Hematopoietic multipotent progenitor cell treated with erythropoietin and hydrocortisone succinate and interleukin-3 and kit ligand, for 15 days (in vitro differentiated cells): ENCODE results near the gene MARCHF9.
"Not testable (repeated sequence)": the region's sequence is repeated elsewhere in the genome, so short reads cannot be mapped to it uniquely, and the experiment has no call there.

Source experiments
- DNase-seq: peaks from one replicate; pipeline ENCODE4 v3.0.0-alpha.2; 2015; ENCODE audit warnings: low spot score

The MARCHF9 gene

DNA sequence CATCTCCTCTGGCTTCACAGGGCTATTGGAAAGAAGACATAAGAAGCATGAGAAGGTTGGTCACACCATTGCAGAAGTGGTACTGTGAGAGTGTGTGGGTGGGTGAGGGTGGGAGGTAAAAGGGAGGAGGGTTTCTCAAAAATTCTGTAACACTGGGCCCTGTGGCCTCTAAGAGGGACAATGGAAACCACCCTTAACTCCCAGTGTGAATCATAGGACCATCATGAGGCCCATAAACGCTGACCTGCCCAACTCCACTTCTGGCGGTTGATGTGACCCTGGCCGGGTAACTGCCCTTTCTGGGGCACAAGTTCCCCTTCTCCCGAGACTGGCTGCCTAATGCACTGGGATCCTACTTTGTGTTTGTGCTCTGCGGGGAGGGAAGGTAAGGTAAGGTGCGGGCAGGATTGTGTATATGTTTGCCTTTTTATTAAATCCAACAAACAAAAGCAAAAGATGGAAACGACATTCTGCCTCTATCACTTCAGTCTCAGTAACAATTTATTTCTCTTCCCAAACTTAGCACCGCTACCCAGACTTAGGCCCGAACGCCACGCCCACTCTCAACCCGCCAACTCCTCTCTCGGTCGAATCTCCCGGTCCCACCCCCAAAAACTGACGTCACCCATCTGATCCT, 16.5 kb downstream of the MARCHF9 start:
- DNase-seq, result peak; percentile 80

DNA sequence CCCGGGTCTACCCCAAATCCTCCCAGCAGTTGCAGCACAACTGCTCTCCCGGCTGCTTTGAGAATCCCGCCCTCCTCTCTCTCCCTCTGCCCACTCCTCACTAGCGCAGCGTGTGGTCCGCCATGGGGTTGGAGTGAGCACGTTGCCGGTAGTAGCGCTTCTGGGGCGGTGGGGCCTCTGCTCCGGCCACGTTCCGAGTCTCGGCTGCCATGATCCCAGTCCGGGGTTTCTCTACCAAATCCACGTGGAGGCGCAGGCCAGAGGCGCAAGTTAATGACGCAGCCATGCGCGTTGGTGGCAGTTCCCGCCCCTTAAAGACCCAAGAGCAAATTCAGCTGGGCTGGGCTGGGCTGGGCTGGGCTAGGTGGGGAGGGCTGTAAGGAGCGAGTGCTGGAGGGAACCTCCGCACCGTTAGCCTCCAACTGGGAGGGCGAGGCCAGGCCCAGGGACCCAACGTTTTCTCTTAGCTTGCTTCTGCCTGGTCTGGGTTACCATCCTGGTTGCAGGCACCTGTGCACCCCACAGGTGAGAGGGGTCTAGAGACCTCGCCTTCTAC, 17.0 kb downstream of the MARCHF9 start, which contains the start of gene METTL1:
TSS of gene METTL1 (minus strand) at position 233 of the 556 bp plus-strand sequence. CDS start at position 211, 22 bp downstream.
- peak; percentile 88 for DNase-seq

DNA sequence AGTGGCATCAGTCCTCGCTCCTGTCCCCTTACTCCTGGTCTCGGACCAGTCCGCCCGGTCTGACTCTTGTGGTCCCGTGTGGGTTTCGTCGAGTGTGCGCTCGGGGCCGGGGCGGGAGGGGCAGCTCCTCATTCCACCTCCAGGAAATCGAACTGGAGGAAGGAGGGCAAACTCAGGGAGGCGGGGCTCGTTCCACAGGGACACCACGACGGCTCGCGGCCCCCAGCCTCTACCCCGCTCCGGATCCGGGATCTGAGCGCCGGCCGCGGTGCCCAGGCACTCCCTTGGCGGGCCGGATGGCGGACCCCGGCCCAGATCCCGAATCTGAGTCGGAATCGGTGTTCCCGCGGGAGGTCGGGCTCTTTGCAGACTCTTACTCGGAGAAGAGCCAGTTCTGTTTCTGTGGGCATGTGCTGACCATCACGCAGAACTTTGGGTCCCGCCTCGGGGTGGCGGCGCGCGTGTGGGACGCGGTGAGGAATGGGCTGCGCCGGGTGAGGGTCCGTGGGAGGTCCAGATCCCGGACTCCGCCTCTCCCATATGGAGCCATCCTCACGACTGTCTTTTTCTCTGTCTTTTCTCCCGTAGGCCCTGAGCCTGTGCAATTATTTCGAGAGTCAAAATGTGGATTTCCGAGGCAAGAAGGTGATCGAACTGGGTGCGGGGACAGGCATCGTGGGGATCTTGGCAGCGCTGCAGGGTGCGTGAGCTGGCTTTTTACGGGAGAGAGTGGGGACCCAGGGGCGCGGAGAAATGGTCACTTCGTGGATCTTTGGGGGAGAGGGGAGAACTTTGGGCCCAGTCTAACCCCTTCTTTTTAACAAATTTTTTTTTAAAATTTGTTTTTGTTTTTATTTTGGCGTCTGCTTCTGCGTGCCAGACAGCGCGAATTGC, 17.8 kb downstream of the MARCHF9 start, which contains the start of gene EEF1AKMT3:
TSS of gene EEF1AKMT3 (plus strand) at position 186 of the 894 bp plus-strand sequence. CDS start at position 297, 111 bp downstream.
- DNase-seq, result no peak

DNA sequence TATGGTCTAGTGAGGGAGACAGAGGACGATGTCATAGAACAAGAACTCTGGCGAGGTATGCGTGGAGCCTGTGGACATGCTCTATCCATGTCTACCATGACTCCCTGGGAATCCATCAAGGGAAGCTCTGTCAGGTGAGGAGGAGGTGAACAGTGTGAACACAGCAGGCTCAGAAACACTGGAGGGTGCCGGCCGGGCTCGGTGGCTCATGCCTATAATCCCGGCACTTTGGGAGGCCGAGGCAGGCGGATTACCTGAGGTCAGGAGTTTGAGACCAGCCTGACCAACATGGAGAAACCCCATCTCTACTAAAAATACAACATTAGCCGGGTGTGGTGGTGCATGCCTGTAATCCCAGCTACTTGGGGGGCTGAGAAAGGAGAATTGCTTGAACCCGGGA, 19.7 kb downstream of the MARCHF9 start:
- not testable (repeated sequence) for DNase-seq

DNA sequence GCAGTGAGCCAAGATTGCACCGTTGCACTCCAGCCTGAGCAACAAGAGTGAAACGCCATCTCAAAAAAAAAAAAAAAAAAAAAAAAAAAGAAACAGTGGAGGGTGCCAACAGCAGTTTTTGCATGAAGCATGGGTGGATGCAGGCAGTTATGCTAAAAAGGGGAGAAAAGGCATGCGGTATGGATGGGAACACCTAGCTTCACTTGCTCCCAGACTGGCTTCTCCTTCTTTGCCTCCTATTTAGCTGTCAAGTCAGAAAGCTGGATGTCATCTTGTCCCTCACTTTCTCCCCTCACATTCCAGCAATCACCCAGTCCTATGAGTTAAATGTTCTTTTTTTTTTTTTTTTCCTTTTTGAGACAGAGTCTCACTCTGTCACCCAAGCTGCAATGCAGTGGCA, 20.1 kb downstream of the MARCHF9 start:
- no peak for DNase-seq

DNA sequence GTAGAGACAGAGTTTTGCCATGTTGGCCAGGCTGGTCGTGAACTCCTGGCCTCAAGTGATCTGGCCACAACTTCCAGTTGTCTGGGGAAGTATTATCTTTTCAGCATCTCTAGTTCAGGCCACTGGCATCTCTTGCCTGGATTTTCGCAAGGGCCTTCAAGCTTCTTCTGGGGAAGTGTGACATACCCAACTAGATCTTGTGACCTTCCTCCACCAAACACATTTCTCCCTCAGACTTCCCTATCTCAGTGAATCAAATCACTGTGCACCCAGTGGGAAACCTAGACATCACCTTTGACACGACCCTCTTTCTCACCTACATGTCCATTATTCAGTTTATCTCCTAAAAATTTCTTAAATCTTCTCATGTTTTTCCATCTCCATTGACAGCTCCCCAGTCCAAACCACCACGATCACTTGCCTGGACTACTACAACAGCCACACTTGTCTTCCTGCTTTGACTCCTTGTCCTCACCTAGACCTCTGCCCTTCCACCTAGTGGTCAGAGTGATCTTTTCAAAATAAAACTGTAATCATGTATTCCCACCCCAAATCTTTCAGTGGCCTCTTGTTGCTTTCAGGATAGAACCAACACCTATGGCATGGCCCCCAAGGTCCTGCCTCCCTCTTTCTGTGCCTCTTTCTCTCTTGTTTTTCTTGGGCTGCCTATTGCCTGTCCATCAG, 20.8 kb downstream of the MARCHF9 start:
- DNase-seq, result no peak

DNA sequence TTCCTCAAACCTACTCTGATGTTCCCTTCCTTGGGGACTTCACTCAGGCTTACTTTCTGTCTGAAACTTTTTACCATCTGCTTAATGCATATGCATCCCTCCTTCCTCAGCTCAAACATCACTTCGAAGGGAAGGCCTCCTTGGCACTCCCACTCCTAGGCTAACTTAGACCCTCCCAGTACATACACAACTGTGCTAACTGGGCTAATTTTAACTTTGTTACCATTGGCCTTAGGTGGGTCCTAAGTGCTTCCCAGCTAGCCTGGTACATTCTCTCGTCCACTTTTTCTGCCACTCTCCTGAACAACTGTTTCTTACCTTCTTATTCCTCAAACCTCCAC, 21.3 kb downstream of the MARCHF9 start:
- DNase-seq, result no peak

DNA sequence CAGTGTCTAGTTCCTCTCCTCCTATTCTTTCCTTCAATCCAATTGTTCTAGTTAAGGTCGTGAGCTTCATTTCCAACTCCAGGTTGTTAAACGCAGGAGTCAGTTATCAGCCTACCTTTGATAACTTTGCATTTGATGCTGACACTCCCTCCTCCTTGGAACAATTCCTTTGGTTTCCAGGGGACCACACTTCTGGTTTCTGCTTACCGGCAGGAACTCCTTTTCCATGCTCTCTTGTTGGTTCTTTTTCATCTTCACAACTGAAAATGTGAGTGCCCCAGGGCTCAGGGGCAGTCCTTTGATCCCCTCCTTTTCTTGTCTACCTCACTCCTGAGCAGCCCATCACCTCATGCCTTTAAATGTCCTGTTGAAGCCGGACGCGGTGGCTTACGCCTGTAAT, 22.5 kb downstream of the MARCHF9 start:
- no peak for DNase-seq

DNA sequence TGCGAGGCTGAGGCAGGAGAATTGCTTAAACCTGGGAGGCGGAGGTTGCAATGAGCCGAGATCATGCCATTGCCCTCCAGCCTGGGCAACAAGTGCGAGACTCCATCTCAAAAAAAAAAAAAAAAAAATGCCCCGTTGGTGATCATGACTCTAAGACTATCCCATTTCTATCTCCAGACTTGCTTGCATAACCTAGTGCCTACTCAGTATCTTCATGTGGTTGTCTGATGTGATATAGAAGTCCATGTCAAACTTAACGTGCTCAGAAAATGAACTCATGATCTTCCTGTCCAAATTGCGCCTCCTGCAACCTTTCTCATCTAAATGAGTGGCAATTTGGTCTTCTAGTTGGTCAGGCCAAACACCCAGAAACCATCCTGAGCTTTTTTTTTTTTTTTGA, 23.0 kb downstream of the MARCHF9 start:
- no peak for DNase-seq

DNA sequence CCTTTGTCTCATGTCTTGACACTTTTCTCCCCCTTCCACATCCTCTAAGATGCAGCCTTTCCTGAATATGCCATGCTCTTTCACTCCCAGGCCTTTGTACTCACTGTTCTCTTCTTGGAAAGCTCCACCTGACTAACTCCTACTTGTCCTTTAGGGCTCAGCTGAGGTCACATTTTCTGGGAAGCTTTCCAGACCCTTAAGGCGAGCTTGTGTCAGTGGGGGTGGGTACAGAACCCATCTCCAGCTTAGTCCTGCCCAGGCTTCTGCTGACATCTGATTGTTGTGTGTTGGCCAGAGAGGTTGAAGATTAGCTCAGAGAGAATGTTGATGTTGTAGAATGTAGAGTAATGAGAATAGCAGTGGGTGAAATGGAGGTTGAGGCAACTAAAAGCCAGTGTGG, 24.8 kb downstream of the MARCHF9 start:
- no peak for DNase-seq

DNA sequence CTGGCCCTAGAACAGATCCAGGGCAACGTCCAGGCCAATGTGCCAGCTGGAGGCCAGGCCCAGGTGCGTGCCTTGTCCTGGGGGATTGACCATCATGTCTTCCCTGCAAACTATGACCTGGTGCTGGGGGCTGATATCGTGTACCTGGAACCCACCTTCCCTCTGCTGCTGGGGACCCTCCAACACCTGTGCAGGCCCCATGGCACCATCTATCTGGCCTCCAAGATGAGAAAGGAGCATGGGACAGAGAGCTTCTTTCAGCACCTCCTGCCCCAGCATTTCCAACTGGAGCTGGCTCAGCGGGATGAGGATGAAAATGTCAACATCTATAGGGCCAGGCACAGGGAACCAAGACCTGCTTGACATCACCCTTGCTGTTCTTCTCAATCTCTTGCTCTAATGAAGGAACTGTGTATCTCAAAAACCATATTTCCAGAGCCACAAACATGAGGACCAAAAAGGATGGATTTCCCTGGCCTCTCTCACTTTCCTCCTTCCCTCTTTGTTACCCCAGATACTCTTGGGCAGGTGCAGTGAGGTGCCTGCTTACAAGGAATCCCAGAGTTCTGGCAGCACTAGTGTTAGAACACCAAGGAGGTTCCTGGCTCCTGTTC, 25.5 kb downstream of the MARCHF9 start:
- DNase-seq, result no peak

DNA sequence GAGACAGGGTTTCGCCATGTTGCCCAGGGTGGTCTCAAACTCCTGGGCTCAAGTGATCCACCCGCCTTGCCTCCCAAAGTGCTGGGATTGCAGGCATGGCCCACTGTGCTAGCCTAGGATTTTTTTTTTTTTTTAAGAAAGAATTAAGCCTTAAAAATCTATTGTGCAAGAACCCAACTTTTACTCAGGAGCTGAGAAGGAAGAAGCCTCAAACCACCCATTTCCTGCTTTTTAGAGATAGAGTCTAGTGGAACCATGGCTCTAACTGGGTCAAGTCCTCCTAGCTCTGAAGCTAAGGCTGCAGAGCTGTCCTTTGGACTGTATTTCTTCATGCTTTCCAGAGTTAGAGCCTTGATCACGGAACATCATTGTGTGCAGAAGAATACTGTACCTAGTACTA, 26.3 kb downstream of the MARCHF9 start:
- no peak for DNase-seq

DNA sequence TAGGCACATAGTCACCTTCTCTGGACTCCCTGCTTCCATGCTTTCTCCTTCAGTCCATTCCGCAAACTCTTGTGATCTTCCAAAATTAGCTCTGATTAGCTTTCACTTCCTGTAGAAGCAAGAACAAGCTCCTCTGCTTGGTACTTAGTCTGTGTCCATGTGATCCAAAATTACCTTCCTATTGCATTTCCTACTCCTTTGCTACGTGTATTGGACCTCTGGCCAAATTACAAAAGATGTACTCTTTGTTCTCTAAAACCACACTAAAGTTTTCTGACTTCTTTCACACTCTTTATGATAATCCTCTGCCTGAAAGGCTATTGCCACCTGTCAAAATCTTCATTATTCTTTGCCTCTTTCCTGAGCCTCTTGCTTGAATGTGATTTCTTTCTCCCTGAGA, 26.9 kb downstream of the MARCHF9 start:
- no peak for DNase-seq

DNA sequence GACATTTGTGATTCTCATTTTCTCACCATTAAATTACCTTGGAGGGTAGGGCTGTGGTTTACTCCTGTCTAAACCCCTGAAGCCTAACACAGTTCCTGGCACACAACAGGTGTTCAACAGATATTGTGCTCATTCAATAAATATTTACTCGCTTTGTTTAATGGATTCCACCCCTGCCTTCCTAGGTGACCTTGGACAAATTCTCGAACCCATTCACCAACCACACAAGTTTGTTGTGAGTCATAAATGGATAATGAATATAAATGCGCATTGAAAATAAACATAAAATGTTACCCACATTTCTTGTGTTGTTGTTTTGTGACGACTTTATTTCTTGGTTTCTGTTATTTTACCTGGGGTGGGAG, 27.3 kb downstream of the MARCHF9 start:
- DNase-seq, result no peak

DNA sequence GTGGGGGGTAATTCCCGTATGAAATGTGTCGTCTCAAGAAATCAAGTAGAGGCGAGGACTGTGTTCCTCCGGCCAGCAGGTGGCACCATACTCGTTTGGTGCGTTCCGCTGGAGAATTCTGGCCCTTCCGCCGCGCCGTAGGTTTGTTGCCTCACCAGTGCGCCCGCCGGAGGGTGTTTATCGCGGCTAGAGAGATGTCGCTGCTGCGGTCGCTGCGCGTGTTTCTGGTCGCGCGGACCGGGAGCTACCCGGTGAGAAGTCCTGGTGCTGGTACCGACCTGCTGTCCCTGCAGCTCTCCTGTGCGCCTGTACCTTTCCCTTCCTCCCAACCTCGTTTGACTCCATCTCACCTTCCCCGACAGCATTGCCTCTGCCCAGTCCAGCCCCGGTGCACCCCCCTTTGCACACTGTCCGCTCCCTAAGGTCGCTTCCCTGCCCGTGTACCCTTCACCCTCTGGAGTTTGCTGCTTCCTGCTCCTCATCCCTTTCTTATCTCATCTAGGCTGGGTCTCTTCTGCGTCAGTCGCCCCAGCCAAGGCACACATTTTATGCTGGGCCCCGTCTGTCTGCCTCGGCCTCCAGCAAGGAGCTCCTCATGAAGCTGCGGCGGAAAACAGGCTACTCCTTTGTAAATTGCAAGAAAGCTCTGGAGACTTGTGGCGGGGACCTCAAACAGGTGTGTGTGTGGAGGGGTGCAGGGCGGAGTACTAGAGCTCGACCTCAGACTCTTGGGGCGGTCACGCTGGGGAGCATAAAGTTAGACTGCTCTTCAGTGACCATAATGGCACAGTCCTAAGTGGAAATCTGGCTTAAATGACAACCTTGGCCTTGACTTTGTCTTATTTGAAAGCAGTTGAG, 27.9 kb downstream of the MARCHF9 start, which contains the start of gene TSFM:
TSS of gene TSFM (plus strand) at position 180 of the 858 bp plus-strand sequence. CDS start at position 195, 15 bp downstream.
- DNase-seq, result peak; percentile 96

DNA sequence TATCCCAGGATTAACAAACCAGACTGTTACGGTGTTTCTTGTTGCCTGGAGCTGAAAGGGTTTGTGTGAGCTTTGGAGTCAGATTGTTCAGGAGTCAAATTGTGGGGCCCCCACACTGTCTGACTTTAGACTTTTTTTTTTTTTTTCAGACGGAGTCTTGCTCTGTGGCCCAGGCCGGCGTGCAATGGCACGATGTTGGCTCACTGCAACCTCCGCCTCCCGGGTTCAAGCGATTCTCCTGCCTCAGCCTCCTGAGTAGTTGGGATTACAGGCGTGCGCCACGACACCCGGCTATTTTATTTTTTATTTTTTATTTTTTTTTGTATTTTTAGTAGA, 28.5 kb downstream of the MARCHF9 start:
- DNase-seq, result no peak

DNA sequence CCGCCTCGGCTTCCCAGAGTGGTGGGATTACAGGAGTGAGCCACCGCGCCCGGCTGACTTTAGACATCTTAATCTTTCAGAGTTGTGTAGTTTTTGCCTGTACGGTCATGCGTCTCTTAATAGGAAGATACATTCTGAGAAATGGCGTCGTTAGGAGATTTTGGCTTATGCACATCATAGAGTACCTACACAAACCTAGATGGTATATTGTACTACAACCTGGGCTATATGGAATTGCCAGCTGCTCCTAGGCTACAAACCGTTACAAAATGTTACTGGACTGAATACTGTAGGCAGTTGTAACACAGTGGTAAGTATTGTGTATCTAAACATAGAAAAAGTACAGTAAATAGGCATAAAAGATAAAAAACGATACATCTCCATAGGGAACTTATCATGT, 29.0 kb downstream of the MARCHF9 start:
- no peak for DNase-seq

DNA sequence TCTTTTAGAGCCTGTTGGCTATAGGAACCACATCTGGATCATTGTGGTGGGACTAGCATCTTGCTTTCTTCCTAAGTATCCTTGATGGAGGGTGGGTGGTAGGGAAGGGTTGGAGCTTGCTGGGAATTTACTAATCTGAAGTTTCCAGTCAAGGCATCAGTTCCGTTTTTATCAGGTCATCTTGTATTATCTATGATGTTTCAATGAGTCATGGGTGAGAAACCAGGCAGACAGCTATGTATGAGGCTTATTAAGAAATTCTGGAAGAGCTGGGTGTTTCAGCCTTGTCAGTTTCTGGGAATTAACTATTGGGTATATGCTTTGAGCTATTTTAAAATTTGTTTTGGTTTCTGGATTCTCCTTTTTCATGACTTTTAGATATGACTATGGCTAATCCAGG, 39.0 kb downstream of the MARCHF9 start:
- no peak for DNase-seq

DNA sequence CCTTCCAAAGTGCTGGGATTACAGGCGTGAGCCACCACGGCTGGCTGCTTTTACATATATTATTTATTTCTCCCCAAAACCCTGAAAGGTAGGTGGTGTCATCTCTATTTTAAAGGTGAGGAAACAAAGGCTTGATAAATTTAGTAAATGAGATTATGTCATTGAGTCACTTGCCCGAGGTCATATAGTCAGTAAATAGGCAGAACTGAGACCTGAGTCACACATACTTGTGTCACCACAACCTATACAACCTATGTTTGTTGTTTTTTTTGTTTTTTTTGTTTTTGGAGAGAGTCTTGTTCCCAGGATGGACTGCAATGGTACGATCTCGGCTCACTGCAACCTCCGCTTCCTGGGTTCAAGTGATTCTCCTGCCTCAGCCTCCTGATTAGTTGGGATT, 40.5 kb downstream of the MARCHF9 start:
- DNase-seq, result no peak

DNA sequence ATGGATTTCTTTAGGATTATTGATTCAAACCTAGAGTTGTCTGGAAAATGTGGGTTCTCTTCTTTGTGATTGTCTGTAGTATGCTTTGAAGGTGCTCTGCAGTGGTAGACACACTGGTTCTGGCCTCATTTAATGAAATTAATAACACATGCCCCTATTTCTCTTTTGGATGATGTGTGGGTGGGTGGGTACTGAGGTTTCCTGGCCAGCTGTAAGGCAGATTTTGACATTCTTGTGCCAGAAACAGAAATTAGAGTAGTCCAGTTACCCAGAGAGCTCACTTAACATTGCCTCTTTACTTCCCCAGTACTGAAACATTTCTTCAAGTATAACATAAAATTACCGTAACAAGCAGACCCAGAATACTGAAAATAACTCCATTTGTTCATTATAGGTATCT, 42.1 kb downstream of the MARCHF9 start:
- DNase-seq, result no peak

DNA sequence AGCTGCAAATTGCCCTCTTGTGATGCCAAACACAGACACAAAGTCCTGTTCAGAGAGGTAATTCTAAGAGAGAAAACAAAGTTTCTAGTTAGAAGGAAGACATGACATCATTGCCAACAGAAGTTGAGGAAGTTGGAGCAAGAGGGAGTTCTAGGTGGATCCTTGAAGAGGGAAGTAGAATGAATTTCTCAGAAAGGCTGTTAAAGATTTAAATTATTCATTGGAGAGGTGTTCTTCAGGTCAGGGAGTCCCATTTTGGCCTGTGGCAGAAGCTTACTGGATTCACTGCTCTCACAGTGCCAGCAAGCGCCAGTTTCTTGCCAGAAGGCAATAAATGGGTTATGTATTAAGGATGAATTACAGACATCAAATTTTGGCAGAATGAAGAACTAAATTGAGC, 43.0 kb downstream of the MARCHF9 start:
- no peak for DNase-seq
